HG03575 (cell line): ENCODE measurements around the gene KLF16.

Experiments
- ATAC-seq: cut with Tn5 transposase; IDR thresholded peaks from one replicate; pipeline ENCODE4 v1.9.1; 2021; ENCODE audit not compliant: unreplicated experiment, insufficient number of reproducible peaks, low FRiP score; ENCODE audit errors: extremely low read depth

The KLF16 gene

DNA sequence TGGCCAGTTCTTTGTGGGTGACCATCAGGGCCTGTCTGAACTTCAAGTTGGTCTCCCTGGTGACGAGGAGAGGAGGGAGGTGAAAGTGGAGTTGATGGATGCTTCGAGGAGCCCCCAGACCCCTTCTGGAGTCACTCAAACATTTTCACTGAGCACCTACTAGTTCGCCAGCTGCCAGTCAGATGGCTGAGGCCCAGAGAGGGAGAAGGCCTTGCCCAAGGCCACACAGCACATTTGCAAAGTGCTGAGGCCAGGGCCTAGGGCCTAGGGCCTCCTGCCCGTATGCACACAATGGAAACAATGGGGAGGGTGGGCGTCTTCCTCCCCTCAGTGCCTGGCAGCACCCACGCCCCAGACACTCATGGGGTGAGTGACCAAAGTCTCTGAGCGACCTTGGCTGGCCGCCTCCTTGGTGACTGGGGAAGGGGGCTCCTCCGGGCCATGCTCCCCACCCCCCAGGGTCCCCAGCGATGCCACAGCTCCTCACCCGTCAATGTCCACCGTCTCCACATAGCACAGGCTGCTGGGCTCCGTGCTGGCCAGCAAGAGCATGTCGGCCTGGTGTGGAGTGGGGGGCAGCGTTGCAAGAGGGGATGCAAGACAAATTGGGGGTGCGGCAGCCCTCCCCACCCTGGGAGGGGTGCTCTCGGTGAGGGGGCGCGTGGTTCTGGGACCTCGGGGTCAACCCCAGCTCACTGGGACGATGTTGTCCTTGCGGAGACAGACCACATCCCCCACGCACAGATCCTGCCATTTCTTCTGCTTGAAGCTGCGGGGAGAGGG lies 57.8 kb downstream of the KLF16 start:
- ATAC-seq = no peak

DNA sequence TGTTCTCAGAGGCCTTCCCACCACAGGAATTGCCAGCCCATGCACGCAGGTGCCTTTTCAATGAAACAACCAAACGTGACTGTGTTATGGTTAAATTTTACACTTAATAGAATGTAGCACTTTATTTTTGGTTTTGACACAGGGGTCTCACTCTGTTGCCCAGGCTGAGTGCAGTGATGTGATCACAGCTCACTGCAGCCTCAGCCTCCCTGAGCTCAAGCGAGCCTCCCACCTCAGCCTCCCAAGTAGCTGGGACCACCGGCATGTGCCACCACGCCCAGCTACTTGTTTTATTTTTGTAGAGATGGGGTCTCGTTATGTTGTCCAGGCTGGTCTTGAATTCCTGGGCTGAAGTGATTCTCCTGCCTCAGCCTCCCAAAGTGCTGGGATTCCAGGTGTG lies 58.5 kb downstream of the KLF16 start:
- no peak for ATAC-seq
